Coronary artery (tissue), 2 donors: ENCODE data around the gene TRIM29.
"Not testable (repeated sequence)": the region's sequence is repeated elsewhere in the genome, so short reads cannot be mapped to it uniquely, and the experiment has no call there.

ENCODE experiments used
- DNase-seq: peaks from one replicate; pipeline ENCODE4 v3.0.0-alpha.2; 2017; ENCODE audit warnings: low spot score
- H3K27ac ChIP-seq, 2 donors: fragments of 200-600 bp; sonication (generic); one replicate each; pipeline ENCODE4 v1.5.1; 2016 to 2019
- H3K4me3 ChIP-seq: fragments of 200-600 bp; sonication (generic); 2 replicates; pipeline ENCODE4 v1.5.1; 2016; ENCODE audit warnings: mild to moderate bottlenecking, moderate library complexity
- TF ChIP-seq, protein P1 (sequence below): fragments of 200-600 bp; sonication (generic); IDR thresholded peaks from one replicate; pipeline ENCODE4 v1.5.1; 2019; ENCODE audit warnings: antibody characterized with exemption

TRIM29 gene

DNA sequence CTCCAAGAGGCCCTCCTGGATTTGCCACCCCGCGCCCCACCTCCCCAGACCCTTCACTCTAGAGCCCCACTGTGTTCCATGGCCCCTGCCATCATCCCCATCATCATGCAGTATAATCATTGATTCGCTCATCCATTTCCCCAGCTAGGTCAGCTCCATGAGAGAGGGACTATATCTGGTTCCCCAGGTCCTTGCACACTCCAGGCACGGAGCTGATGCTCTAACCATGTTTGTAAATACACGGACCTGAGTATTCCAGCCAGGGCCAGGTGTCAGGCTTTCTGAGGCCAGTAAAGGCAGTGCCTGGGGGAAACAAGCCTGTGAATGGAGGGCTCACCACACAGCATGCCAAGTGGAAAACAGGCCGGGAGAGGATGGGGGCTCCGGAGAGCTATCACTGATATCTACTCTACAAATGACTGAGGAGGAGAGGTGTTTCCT lies 45.8 kb upstream of the TRIM29 start:
- TF ChIP-seq, protein P1, sequence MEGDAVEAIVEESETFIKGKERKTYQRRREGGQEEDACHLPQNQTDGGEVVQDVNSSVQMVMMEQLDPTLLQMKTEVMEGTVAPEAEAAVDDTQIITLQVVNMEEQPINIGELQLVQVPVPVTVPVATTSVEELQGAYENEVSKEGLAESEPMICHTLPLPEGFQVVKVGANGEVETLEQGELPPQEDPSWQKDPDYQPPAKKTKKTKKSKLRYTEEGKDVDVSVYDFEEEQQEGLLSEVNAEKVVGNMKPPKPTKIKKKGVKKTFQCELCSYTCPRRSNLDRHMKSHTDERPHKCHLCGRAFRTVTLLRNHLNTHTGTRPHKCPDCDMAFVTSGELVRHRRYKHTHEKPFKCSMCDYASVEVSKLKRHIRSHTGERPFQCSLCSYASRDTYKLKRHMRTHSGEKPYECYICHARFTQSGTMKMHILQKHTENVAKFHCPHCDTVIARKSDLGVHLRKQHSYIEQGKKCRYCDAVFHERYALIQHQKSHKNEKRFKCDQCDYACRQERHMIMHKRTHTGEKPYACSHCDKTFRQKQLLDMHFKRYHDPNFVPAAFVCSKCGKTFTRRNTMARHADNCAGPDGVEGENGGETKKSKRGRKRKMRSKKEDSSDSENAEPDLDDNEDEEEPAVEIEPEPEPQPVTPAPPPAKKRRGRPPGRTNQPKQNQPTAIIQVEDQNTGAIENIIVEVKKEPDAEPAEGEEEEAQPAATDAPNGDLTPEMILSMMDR = no peak
- H3K27ac ChIP-seq = peak overlapping the region in 1 of 2 donors; percentile 68
- H3K4me3 ChIP-seq = no peak overlapping the region
- peak; percentile 62 for DNase-seq

GRCh38 chr11:120182790-120183491 lies 45.0 kb upstream of the TRIM29 start:
- H3K27ac ChIP-seq = peak overlapping the region in 1 of 2 donors; percentile 68
- TF ChIP-seq, protein P1 = no peak
- H3K4me3 ChIP-seq = no peak overlapping the region
- peak; percentile 67 for DNase-seq

- TF ChIP-seq, protein P1 = no peak
- H3K27ac ChIP-seq = no peak overlapping the region
- peak; percentile 41 for DNase-seq
- no peak overlapping the region for H3K4me3 ChIP-seq
Observed at GRCh38 chr11:120182372-120182771, 44.5 kb upstream of the TRIM29 start.

GRCh38 chr11:120181376-120181975 lies 43.6 kb upstream of the TRIM29 start:
- Histone ChIP-seq H3K27ac (peak overlapping the region in 1 of 2 donors; percentile 66), H3K4me3 (no peak overlapping the region)
- DNase-seq = peak; percentile 71
- TF ChIP-seq, protein P1 = no peak

GRCh38 chr11:120180551-120181232 lies 42.8 kb upstream of the TRIM29 start:
- DNase-seq = peak; percentile 74
- Histone ChIP-seq H3K4me3 (no peak overlapping the region), H3K27ac (peak overlapping the region in 1 of 2 donors; percentile 66)
- TF ChIP-seq, protein P1 = no peak

DNA sequence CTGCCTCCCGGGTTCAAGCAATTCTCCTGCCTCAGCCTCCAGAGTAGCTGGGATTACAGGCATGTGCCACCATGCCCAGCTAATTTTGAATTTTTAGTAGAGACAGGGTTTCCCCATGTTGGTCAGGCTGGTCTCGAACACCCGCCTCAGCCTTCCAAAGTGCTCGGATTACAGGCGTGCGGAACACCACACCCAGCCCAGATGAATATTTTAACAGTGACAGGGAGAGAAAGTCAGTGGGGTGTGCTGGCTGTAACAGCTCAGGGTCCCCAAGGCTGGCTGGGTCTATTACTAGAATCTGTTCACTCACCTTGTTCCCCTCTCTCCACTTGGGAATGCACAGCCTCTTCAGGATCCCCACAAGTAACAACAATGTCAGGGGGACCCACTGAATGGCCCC lies 42.1 kb upstream of the TRIM29 start:
- H3K4me3 ChIP-seq, DNase-seq: not testable (repeated sequence)
- peak overlapping the region in 1 of 2 donors; percentile 66 for H3K27ac ChIP-seq

- peak overlapping the region in 1 of 2 donors; percentile 61 for H3K27ac ChIP-seq
- DNase-seq = peak; percentile 68
Observed at GRCh38 chr11:120179057-120179672, 41.3 kb upstream of the TRIM29 start.

More at GRCh38 chr11:120179057-120179672, 41.3 kb upstream of the TRIM29 start:
- TF ChIP-seq, protein P1 = no peak
- H3K4me3 ChIP-seq = no peak overlapping the region
